Loucy (cell line): ENCODE measurements around the gene HOXB1.

ENCODE experiments used
- EZH2phosphoT487 ChIP-seq: fragments of 200-600 bp; IDR thresholded peaks from 2 replicates; pipeline ENCODE4 v1.6.1; 2018; ENCODE audit warnings: antibody characterized with exemption, mild to moderate bottlenecking, moderate library complexity, borderline replicate concordance
- TF ChIP-seq, protein P1 (sequence below): fragments of 200-600 bp; sonication (generic); conservative IDR thresholded peaks from 2 replicates; pipeline ENCODE4 v1.5.1; 2014; ENCODE audit warnings: mild to moderate bottlenecking, antibody characterized with exemption, low read length

DNA sequence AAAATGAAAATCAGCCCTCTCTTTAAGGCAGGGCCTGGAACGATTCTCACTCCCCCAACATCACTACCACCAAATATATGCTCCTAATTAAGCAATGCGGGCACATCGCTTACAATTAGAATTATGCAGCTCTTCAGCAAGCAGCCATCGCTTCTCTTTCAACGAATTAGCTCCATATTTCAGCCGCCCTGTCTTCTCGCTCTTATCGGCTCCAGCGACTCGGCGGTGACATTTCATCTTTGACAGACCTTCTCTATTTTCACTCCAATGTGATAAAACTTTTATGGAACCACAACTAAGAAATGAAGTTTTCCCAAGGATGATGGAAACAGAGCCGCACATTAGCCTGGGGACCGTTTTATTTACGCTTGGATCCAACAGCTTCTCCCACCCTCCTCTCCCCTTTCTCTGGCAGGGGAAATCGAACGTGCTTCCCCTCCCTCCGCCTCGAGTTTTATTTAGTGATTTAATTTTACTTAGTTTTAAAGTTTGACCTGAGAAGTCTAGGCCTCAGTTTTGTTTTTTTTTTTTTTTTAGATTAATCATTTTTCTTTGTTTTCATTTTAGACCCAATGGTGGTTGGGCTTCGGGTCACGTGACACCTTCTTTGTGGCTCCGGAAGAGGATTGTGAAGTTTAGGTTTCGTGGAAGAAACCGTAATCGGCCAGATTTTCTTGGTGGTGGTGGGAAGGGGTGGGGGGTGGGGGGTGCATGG is 17.2 kb upstream of the HOXB1 start:
- TF ChIP-seq, protein P1, sequence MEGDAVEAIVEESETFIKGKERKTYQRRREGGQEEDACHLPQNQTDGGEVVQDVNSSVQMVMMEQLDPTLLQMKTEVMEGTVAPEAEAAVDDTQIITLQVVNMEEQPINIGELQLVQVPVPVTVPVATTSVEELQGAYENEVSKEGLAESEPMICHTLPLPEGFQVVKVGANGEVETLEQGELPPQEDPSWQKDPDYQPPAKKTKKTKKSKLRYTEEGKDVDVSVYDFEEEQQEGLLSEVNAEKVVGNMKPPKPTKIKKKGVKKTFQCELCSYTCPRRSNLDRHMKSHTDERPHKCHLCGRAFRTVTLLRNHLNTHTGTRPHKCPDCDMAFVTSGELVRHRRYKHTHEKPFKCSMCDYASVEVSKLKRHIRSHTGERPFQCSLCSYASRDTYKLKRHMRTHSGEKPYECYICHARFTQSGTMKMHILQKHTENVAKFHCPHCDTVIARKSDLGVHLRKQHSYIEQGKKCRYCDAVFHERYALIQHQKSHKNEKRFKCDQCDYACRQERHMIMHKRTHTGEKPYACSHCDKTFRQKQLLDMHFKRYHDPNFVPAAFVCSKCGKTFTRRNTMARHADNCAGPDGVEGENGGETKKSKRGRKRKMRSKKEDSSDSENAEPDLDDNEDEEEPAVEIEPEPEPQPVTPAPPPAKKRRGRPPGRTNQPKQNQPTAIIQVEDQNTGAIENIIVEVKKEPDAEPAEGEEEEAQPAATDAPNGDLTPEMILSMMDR: no peak
- TF ChIP-seq EZH2phosphoT487: no peak
